Kidney tubule cell (primary cell): ENCODE data around the gene CSGALNACT2.
"Not testable (repeated sequence)": the region's sequence is repeated elsewhere in the genome, so short reads cannot be mapped to it uniquely, and the experiment has no call there.

Source experiments
- DNase-seq: peaks from one replicate; pipeline ENCODE4 v3.0.0-alpha.2; 2018; ENCODE audit warnings: low spot score

The CSGALNACT2 gene

GRCh38 chr10:43138021-43138756, at the start of gene CSGALNACT2:
CSGALNACT2 (plus strand) TSS chr10:43138445; CDS start chr10:43155150, 16,705 bp downstream.
- peak; percentile 92 for DNase-seq

- DNase-seq = no peak
Observed at GRCh38 chr10:43089519-43089918, 48.7 kb upstream of the CSGALNACT2 start.

GRCh38 chr10:43090188-43090587, 48.1 kb upstream of the CSGALNACT2 start:
- DNase-seq = no peak

- DNase-seq = no peak
Observed at GRCh38 chr10:43090664-43091063, 47.6 kb upstream of the CSGALNACT2 start.

GRCh38 chr10:43091846-43092245, 46.4 kb upstream of the CSGALNACT2 start:
- peak; percentile 26 for DNase-seq

GRCh38 chr10:43093423-43094076, 44.7 kb upstream of the CSGALNACT2 start:
- no peak for DNase-seq

- no peak for DNase-seq
Observed at GRCh38 chr10:43094085-43094484, 44.2 kb upstream of the CSGALNACT2 start.

- not testable (repeated sequence) for DNase-seq
Observed at GRCh38 chr10:43099339-43099738, 38.9 kb upstream of the CSGALNACT2 start.

GRCh38 chr10:43099928-43100327, 38.3 kb upstream of the CSGALNACT2 start:
- DNase-seq = no peak

GRCh38 chr10:43100366-43100765, 37.9 kb upstream of the CSGALNACT2 start:
- DNase-seq = no peak

- no peak for DNase-seq
Observed at GRCh38 chr10:43102063-43102828, 36.0 kb upstream of the CSGALNACT2 start.

- peak; percentile 68 for DNase-seq
Observed at GRCh38 chr10:43105102-43105955, 32.9 kb upstream of the CSGALNACT2 start.

- no peak for DNase-seq
Observed at GRCh38 chr10:43105956-43106229, 32.4 kb upstream of the CSGALNACT2 start.

- DNase-seq = no peak
Observed at GRCh38 chr10:43106256-43107091, 31.8 kb upstream of the CSGALNACT2 start.

- no peak for DNase-seq
Observed at GRCh38 chr10:43108951-43109350, 29.3 kb upstream of the CSGALNACT2 start.

- no peak for DNase-seq
Observed at GRCh38 chr10:43109671-43110249, 28.5 kb upstream of the CSGALNACT2 start.

GRCh38 chr10:43110338-43111071, 27.7 kb upstream of the CSGALNACT2 start:
- no peak for DNase-seq

GRCh38 chr10:43111101-43111500, 27.1 kb upstream of the CSGALNACT2 start:
- DNase-seq = no peak

GRCh38 chr10:43111921-43112607, 26.2 kb upstream of the CSGALNACT2 start:
- DNase-seq = no peak

GRCh38 chr10:43112608-43112961, 25.7 kb upstream of the CSGALNACT2 start:
- no peak for DNase-seq
